Upper lobe of right lung (tissue), 1 donor: Measurements from ENCODE around the gene FAM114A2. TPM values are rescaled to one million over a fixed set of nuclear protein-coding genes. Genes with fewer than 3 reads are reported as not detected.

Experiments
- ATAC-seq: fragments of 200-7000 bp; cut with Tn5 transposase; one replicate; pipeline ENCODE4 v1.9.1; 2020; ENCODE audit warnings: mild to moderate bottlenecking, moderate library complexity
- DNase-seq: peaks from one replicate; pipeline ENCODE4 v3.0.0-alpha.2; 2020
- H3K27ac ChIP-seq: fragments of 200-600 bp; one replicate; pipeline ENCODE4 v1.8.0; 2022
- H3K27me3 ChIP-seq: fragments of 200-600 bp; one replicate; pipeline ENCODE4 v1.8.0; 2022; ENCODE audit warnings: mild to moderate bottlenecking
- H3K36me3 ChIP-seq: fragments of 200-600 bp; one replicate; pipeline ENCODE4 v1.8.0; 2022
- H3K4me1 ChIP-seq: fragments of 200-600 bp; one replicate; pipeline ENCODE4 v1.8.0; 2022
- H3K4me3 ChIP-seq: fragments of 200-600 bp; one replicate; pipeline ENCODE4 v1.8.0; 2022; ENCODE audit warnings: mild to moderate bottlenecking
- H3K9me3 ChIP-seq: fragments of 200-600 bp; one replicate; pipeline ENCODE4 v1.8.0; 2022
- CTCF ChIP-seq: fragments of 200-600 bp; IDR thresholded peaks from one replicate; pipeline ENCODE4 v1.8.0; 2022; ENCODE audit warnings: antibody characterized with exemption
- intact Hi-C: fragments of 100-400 bp; cut with DNase I; formaldehyde crosslinking; loops from one replicate; pipeline ENCODE4 v1.11.0; 2022
- total RNA-seq: library from RNA; stranded (reverse); fragmentation: NEBNext Ultra II Directional; extraction: Animal tissue kit (Norgen Biotek cat#: 25700); gene quantifications from one replicate; pipeline ENCODE4 v1.2.1, GENCODE V29; 2021
- donor health status: DM: no; HTN: yes; CAD: no; lungs with severe emphysema.

The FAM114A2 gene
- total RNA-seq, 1 donor from 2014 or later, result 37.4 TPM

GRCh38 chr5:153952893-153953292, 85.8 kb downstream of the FAM114A2 start:
- Histone ChIP-seq H3K27ac (no peak overlapping the region), H3K9me3 (no peaks in the 10 kb centered on the region), H3K4me1 (no peaks in the 10 kb centered on the region), H3K36me3 (no peaks in the 10 kb centered on the region), H3K4me3 (no peak overlapping the region), H3K27me3 (no peaks in the 10 kb centered on the region)
- intact Hi-C loops, result no loop called here
- ATAC-seq (no peak), DNase-seq (no peak)
- TF ChIP-seq CTCF, result no peak

DNA sequence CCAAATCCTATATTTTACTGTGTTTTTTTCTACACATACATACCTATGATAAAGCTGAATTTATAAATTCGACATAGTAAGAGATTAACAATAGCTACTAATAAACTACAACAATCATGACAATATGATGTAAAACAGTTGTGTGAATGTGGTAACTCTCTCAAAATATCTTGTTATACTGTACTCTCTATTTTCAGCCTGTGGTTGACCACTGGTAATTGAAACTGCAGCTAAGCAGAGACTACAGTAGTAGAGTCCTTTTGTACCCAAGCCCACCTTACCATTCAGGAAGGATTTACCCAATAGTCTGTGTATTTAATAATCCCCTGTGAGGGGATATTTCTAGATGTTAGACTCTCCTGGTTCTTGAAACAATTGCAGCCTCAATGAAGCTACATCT, 86.7 kb downstream of the FAM114A2 start:
- no peak for ATAC-seq
- intact Hi-C loops, result no loop called here

DNA sequence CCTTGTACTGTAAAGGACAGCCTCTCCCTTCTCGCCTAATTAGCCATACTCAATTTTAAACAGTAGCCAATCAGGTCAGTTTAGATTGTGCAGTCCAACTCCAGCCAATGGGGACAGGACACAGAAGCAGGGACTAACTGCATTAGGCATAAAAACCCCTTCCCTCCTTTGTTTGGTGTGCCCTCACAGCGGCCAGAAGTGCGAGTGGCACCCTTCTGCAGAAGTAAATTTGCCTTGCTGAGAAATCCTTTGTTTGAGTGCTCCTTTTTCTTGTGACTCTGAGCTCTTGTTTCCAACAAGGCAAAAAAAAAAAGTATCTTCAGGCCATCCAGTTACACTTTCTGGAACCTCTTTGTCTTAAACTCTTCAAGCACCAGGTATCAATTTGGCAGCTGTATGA, 97.4 kb downstream of the FAM114A2 start:
- H3K27me3 ChIP-seq, result no peaks in the 10 kb centered on the region
- H3K27ac ChIP-seq, result no peak overlapping the region
- intact Hi-C loops, result no loop called here
- no peak overlapping the region for H3K4me3 ChIP-seq
- ATAC-seq (no peak), DNase-seq (no peak)
- no peaks in the 10 kb centered on the region for H3K4me1 ChIP-seq
- H3K9me3 ChIP-seq, result peaks cover 15% of the 10 kb centered on the region
- H3K36me3 ChIP-seq, result no peaks in the 10 kb centered on the region
- no peak for TF ChIP-seq CTCF

More for the DNA sequence above, 86.7 kb downstream of the FAM114A2 start:
- TF ChIP-seq CTCF, result no peak
- no peak overlapping the region for H3K27ac ChIP-seq
- no peaks in the 10 kb centered on the region for H3K36me3 ChIP-seq
- no peaks in the 10 kb centered on the region for H3K4me1 ChIP-seq
- H3K9me3 ChIP-seq, result no peaks in the 10 kb centered on the region
- H3K4me3 ChIP-seq, result no peak overlapping the region
- no peaks in the 10 kb centered on the region for H3K27me3 ChIP-seq
- no peak for DNase-seq

Other genes with a start within 250 kb of the FAM114A2 start
- gene MFAP3, start 57 bp upstream of the FAM114A2 start, total RNA-seq, result 32.8 TPM
- 93.8 TPM for gene GALNT10, start 151.8 kb upstream of the FAM114A2 start, total RNA-seq